GM21526 (cell line): ENCODE data around the gene SLC52A1.
"Not testable (repeated sequence)": the region's sequence is repeated elsewhere in the genome, so short reads cannot be mapped to it uniquely, and the experiment has no call there.

ENCODE experiments used
- ATAC-seq: cut with Tn5 transposase; IDR thresholded peaks from one replicate; pipeline ENCODE4 v1.9.1; 2021; ENCODE audit warnings: moderate library complexity; ENCODE audit not compliant: unreplicated experiment, low FRiP score

Gene SLC52A1

DNA sequence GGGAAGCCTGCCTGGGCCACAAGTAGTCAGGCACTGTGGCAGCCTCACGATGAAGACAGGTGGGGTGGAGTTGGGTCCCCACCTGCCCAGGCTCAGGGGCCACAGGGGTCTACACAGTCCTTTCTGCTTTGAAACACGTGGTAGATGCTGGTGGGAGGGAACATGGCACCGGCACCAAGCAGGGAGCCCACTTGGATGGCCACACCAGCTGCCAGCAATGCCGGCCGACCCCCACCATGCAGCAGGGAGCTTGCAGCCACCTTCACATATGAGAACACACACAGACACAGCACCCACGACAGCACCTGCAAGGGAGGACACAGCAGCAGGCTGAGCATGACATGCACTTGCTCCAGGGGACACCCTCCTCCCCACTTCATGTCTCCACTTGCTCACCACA, 2.4 kb downstream of the SLC52A1 start:
- no peak for ATAC-seq

DNA sequence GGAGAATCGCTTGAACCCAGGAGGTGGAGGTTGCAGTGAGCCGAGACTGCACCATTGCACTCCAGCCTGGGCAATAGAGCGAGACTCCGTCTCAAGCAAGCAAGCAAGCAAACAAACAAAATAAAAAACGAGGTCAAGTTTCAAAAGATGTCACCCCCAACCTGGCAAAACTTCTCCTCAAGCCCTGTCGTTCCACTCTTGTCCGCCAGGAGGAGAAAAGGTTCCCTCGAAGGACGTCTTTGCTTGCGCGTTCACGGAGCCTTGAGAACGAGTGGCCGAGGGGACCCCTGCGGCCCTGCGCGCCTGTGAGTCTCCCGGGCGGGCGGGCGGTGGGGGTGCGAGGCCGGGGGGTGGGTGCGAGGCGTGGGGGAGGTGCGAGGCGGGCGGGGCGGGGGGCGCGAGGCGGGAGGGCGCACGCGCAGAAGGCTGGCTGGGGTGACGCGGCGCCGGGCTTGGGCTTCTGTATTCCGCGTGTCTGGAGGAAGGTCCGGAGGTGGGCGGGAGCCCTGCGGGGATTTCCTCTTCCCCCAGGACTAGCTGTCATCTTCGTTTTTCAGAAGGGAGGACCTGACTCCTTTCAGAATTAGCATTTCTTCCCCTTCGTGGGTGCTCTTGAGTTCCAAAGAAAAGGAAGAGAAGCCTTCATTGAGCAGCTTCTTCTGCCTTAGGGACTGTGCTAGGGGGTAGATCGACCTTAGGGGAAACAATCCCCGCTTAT, 3.7 kb downstream of the SLC52A1 start:
- ATAC-seq: no peak

DNA sequence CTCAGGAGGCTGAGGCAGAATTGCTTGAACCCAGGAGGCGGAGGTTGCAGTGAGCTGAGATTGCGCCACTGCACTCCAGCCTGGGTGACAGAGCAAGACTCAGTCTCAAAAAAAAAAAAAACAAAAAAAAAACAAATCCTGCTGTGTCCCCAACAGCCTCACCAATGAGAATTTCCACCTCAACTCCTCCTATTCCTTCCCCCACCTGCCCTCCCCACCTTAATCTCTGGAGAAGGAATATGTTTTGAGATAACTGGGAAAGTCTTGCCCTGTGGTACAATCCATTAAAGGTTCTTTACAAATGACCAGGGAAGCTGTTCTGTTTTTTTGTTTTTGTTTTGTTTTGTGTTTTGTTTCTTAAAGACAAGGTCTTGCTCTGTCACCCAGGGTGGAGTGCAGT, 5.1 kb downstream of the SLC52A1 start:
- ATAC-seq: not testable (repeated sequence)

DNA sequence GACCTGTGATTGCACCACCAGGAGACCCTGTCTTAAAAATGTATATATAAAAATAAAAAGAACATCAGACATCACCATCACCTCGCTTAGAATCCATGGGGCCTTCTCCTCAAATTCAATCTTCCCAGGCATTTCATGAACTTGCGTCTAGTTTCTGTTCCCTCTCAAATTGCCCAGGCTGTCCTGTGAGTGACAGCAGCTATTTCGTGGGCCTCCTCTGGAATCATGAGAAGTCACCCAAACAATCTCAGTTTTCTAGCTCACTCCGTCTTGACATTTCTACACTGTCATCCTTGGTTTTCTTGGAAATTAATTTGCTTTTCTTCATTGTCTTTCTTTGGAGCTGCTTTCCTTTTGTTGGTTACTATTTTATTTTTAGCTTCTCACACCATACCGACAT, 7.3 kb downstream of the SLC52A1 start:
- no peak for ATAC-seq

DNA sequence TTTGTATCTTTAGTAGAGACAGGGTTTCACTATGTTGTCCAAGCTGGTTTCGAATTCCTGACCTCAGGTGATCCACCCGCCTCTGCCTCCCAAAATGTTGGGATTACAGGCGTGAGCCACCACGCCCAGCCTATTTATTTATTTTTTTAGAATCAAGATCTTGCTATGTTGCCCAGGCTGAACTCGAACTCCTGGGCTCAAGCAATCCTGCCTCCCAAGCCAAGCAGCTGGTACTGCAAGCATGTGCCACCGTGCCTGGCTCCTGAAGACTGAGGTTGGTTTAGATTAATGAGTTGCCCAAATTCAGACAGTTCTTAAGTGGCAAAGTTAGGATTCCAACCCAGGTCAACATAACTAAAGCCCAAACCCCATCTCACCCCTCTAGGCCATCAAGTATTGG, 7.9 kb downstream of the SLC52A1 start:
- no peak for ATAC-seq

DNA sequence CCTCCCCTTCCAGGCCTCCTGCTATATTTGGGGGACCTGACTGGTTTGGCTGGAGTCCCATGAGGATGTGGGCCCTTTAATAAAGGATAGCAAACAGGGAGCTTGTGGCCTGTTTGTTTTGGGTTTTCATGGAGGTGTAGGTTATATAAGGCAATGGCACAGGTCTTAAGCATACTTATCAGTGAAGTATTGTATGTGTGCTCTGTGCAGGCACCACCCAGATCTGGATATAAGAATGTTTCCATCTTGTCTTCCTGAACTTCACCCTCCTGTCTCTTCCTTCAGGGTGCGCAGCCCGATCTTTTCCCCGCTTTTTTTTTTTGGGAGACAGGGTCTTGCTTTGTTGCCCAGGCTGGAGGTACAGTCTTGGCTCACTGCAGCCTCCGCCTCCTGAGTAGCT, 10.6 kb downstream of the SLC52A1 start:
- no peak for ATAC-seq

DNA sequence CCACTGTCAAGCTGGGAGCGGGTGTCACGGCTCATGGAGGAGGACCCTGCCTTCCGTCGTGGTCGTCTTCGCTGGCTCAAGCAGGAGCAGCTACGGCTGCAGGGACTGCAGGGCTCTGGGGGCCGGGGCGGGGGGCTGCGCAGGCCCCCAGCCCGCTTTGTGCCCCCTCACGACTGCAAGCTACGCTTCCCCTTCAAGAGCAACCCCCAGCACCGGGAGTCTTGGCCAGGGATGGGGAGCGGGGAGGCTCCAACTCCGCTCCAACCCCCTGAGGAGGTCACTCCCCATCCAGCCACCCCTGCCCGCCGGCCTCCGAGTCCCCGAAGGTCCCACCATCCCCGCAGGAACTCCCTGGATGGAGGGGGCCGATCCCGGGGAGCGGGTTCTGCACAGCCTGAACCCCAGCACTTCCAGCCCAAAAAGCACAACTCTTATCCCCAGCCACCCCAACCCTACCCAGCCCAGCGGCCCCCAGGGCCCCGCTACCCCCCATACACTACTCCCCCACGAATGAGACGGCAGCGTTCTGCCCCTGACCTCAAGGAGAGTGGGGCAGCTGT, 11.6 kb downstream of the SLC52A1 start:
- ATAC-seq: no peak

DNA sequence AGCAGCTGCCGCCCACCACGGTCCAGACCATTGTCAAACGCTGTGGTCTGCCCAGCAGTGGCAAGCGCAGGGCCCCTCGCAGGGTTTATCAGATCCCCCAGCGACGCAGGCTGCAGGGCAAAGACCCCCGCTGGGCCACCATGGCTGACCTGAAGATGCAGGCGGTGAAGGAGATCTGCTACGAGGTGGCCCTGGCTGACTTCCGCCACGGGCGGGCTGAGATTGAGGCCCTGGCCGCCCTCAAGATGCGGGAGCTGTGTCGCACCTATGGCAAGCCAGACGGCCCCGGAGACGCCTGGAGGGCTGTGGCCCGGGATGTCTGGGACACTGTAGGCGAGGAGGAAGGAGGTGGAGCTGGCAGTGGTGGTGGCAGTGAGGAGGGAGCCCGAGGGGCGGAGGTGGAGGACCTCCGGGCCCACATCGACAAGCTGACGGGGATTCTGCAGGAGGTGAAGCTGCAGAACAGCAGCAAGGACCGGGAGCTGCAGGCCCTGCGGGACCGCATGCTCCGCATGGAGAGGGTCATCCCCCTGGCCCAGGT, 13.0 kb downstream of the SLC52A1 start:
- ATAC-seq: no peak

DNA sequence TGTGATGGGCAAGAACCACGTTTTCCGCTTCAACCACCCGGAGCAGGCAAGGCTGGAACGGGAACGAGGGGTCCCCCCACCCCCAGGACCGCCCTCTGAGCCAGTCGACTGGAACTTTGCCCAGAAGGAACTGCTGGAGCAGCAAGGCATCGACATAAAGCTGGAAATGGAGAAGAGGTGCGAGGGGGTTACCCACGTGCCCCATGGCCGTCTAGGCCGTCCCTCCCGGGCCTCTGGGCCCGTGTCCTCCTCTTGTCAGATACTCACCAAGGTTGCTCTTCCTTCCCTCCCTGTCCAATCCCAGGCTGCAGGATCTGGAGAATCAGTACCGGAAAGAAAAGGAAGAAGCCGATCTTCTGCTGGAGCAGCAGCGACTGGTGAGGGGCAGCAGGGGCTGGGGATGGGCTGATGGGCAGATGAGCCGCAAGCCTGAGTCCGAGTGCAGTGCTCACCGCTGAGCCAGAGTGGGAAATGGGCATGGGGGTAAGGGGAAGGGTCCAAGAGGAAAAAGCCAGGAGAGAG, 14.7 kb downstream of the SLC52A1 start:
- no peak for ATAC-seq

DNA sequence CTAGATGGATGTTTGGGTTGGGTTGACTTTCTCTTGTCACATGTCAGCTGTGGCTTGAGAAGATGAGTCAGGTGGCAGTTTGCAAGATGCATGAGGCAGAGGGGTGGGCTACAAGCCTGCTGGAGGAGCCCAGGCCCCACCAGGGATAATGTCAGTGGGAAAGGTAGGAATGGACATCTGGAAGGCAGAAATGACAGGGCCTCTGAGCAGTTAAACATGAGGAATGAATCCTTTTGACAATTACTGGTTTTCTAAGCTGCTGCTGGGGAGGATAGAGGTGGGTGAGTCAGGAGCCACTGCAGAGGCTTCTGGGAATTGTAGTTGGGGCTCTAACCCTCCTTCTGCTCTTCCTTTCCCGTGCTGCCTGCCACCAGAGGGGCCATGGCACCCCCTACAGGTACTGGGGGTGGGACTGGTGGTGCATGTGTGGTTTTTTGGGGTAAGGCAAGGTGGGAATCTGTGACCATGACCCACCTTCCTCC, 15.7 kb downstream of the SLC52A1 start:
- no peak for ATAC-seq

DNA sequence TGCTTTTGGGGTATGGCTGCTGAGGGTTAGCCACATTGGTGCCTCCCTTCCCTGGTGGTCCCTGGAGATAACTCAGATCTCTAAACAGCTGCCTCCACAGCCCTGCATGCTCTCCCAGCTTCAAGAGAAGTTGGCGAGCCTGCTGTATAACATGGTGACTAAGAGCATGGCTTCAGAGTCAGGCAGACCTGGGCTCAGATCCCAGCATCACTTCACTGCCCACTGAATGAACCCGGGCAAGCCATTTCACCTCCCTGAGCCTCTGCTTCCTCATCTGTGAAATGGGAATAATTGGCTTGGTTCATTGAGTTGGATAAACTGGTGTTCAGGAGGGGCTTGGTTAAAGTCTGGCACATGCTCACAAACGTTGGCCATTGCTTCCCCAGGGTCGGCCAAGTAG, 20.9 kb downstream of the SLC52A1 start:
- ATAC-seq: no peak

DNA sequence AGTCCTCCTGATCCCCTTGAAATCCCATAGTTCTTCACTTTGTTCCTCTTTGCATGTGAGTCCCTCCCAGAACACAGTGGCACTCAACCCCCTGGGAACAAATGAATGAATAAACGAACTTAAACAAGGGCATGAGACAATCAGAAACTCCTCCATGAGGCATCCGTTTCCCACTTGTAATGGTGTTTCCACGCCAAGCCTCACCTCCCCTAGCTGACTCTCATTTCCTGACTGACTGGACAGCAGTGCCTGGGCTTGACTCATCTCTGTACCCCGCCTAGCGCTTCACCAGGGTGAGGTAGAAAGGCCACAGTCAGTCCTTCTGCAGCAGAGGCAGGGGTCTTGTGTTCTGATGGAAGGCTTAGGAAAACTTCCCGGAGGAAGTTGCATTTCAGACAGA, 23.3 kb downstream of the SLC52A1 start:
- ATAC-seq: no peak

DNA sequence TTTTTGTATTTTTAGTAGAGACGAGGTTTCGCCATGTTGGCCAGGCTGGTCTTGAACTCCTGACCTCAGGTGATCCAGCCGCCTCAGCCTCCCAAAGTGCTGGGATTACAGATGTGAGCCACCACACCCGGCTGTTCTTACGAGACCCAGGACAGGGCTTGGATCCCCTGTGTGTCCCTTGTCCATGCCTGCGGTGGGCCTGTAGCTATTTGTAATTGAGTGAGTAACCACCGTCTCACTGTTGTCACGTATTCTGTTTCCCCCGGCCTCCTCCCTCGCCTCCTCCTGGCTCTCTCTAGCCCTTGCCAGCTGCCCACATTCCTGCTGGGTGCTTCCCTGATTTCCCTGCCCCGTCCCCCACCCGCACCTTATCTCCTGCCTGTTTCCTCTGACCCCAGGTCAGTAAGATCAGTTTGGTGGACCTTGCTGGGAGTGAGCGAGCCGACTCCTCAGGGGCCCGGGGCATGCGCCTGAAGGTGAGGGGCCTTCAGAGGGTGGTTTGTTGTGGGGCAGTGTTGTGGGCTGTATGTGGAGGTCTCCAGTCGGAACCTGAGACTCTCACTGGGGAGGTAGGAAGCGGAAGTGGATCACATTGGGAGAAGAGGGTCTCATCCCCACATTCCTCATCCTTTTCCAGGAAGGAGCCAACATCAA, 31.9 kb downstream of the SLC52A1 start:
- ATAC-seq: no peak

DNA sequence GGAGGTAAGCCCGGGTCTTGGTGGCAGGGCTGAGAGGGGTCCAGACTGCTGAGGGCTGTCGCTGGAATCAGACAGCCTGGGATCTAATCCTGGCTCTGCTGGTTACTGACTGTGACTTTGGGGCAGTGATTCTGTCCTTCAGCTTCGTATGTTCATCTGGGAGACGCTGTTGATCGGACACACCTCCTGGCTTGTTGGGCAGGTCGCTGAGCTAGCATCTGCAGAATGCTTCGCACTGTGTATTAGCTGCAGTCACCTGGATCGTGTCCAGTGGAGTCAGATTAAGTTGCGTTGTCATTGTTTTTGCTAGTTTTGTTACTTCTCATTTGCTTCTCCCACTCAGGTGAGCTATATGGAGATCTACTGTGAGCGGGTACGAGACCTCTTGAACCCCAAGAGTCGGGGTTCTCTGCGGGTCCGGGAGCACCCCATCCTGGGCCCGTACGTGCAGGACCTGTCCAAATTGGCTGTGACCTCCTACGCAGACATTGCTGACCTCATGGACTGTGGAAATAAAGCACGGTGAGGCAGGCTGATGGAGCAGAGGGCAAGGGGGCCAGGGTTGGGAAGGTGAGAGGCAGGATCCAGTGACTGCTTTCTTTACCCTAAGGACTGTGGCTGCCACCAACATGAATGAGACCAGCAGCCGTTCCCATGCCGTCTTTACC, 33.0 kb downstream of the SLC52A1 start:
- ATAC-seq: no peak

DNA sequence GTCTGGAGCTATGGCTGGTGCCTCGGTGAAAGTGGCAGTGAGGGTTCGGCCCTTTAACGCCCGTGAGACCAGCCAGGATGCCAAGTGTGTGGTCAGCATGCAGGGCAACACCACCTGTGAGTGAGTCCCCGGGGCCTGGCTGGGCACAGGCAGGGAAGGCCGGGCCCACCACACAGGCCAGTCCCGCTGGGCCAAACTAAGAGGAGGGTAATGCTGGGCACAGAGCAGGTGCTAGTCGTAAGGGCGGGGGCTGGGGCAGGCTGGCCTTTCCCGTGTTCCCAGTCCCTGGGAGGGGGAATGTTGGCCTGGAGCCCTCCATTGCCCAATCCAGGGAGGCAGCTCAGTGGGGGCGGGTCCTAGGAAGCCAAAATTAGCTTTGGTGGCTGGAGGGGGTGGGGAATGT, 35.0 kb downstream of the SLC52A1 start:
- ATAC-seq: no peak

DNA sequence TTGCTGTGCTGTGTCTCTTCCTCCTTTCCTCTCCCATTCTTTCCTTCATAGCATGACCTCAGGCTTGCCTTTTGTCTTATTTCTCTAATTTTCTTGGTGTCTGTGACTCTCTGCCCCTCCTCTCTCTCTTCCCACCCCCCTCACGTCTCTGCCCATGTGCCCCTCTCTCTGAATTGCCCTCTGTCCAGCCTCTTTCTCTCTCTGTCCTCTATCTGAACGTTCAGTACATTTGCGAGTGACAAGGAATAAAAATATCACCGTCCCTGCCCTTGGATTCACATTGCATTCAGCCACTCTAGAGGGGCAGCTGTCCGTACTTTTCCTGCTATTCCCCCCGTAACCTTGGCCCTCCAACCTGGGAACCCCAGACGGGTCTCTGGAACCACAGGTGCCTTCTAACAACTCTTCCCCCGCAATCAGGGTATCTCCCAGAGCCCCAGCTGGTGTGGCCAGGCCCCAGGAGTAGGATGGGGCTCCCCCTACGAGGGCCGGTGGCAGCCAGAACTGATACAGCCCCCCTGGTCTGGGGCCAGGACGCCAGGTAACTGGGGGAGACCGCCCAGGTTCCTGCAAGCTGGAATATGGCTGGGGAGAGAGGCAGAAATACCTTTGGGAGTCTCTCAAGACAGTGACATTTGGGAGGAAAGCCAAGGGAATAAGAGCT, 35.7 kb downstream of the SLC52A1 start:
- ATAC-seq: no peak

DNA sequence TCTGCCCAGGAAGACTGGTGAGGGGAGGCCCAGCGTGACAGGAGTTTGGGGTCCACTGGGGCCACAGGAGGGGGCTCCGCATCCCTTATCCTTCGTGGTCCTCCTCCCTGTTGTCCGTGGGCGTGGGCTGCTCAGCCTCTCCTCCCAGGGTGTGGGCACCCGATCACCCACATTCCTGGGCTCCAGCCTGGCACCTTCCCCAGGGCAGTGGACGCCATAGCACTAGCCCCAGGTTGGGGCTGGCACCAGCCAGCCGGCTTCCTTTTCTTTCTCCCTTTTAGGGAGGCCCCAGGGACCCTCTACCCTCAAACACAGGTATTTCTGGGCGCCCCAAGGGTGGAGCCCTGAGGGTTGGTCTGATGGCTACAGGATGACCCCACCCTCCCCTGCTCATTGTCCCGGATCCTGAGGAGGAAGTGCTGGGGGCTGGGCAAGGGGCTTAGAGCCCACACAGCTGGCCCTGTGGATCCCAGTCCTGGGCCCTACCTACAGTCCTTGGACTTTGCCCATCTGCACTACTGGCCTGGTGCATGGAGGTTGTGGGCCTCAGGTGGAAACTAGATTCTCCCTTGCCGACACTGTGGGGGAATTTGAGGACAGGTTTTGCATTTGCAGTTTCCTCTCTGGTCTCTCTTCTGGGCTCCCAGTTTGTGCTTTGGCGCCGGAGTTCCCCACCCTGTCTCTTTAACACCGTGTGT, 36.3 kb downstream of the SLC52A1 start:
- ATAC-seq: no peak

DNA sequence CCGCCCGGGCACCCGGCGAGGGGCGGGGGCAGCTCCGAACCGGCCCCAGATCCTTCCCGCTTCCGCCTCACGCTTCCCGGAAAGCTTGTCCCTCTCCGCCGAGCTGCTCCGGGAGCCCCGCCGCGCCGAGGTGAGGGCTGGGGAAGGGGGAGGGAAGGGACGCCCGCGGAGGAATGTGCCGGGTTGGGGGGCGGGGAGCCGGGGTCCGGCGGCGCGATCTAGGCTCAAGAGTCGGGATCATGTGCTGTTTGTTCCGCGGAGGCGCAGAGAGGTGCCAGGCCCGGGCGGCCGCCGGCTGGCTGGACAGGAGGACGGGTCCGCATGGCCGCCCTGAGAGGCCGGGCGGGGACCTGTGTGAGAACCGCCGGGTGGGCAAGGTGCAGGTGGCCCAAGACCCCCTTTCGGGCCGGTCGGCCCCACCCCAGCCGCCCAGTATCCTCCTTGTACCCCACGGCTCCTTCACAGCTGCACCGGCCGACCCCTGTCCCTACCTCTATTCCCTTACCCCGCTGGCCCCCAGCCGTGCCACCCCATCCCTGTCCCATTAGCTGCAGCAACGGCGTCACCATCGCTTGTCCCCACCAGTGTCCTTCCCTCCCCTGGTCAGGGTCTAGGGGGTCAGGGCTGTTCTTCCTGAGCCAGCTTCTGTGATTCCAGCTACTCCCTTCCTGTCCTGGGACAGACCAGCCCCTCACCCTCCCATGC, 37.0 kb downstream of the SLC52A1 start:
- no peak for ATAC-seq
